CD4-positive, CD25-positive, alpha-beta regulatory T cell (primary cell): Measurements from ENCODE around the gene RNGTT. TPM values are rescaled to one million over a fixed set of nuclear protein-coding genes. Genes with fewer than 3 reads are reported as not detected.

Experiments used
- ATAC-seq, 2 donors: fragments of 150-1000 bp; cut with Tn5 transposase; one replicate each; pipeline ENCODE4 v1.10.0; 2021; ENCODE audit warnings: low read depth in 2 of 2, moderate number of reproducible peaks in 2 of 2, moderate library complexity in 1 of 2
- DNase-seq, 3 donors: peaks; one replicate each; pipeline versions ENCODE4 v3.0.0 to v3.0.0-alpha.2; 2012 to 2022; ENCODE audit warnings: mixed read lengths in 1 of 3
- H3K27ac ChIP-seq: one replicate; pipeline ENCODE4 v1.7.0; 2013; ENCODE audit warnings: mild to moderate bottlenecking, low read length; ENCODE audit not compliant: insufficient read depth, poor library complexity, severe bottlenecking
- H3K27me3 ChIP-seq: one replicate; pipeline ENCODE4 v1.7.0; 2013; ENCODE audit warnings: low read length; ENCODE audit not compliant: control insufficient read depth, insufficient read depth
- H3K36me3 ChIP-seq: one replicate; pipeline ENCODE4 v1.7.0; 2013; ENCODE audit warnings: mild to moderate bottlenecking, low read length, moderate library complexity; ENCODE audit not compliant: control insufficient read depth, insufficient read depth
- H3K4me1 ChIP-seq: 2 replicates; pipeline ENCODE4 v1.7.0; 2013; ENCODE audit warnings: mild to moderate bottlenecking, low read length; ENCODE audit not compliant: insufficient read depth, control insufficient read depth, poor library complexity, severe bottlenecking
- H3K4me3 ChIP-seq: one replicate; pipeline ENCODE4 v1.7.0; 2013; ENCODE audit warnings: low read depth, mild to moderate bottlenecking, low read length, moderate library complexity
- H3K9me3 ChIP-seq, 2 experiments: 1 replicate in 1 of 2; 2 replicates in 1 of 2; pipeline ENCODE4 v1.7.0; 2013; ENCODE audit warnings: low read length in 2 of 2, mild to moderate bottlenecking in 1 of 2, moderate library complexity in 1 of 2; ENCODE audit not compliant: control insufficient read depth in 2 of 2
- H3K27ac Mint-ChIP-seq, 3 donors: one replicate each; pipeline ENCODE4 v1.8.0; 2020 to 2022; ENCODE audit warnings: mild to moderate bottlenecking in 3 of 3, mixed read lengths in 3 of 3, moderate library complexity in 2 of 3
- H3K27me3 Mint-ChIP-seq: one replicate; pipeline ENCODE4 v1.8.0; 2022; ENCODE audit warnings: mild to moderate bottlenecking, mixed read lengths
- H3K36me3 Mint-ChIP-seq: one replicate; pipeline ENCODE4 v1.8.0; 2020; ENCODE audit warnings: mixed read lengths
- H3K4me1 Mint-ChIP-seq, 4 donors: one replicate each; pipeline ENCODE4 v1.8.0; 2020 to 2022; ENCODE audit warnings: mixed read lengths in 4 of 4, mild to moderate bottlenecking in 1 of 4
- H3K4me3 Mint-ChIP-seq, 4 donors: one replicate each; pipeline ENCODE4 v1.8.0; 2020 to 2022; ENCODE audit warnings: mild to moderate bottlenecking in 4 of 4, mixed read lengths in 4 of 4, moderate library complexity in 3 of 4
- H3K9me3 Mint-ChIP-seq, 7 donors: one replicate each; pipeline ENCODE4 v1.8.0; 2020 to 2022; ENCODE audit warnings: mixed read lengths in 7 of 7, mild to moderate bottlenecking in 3 of 7, moderate library complexity in 2 of 7
- polyA plus RNA-seq, 4 donors: library from polyadenylated mRNA; unstranded; fragments of 300-500 nt; fragmentation: Illumina TruSeq; gene quantifications; one replicate each; pipeline ENCODE4 v1.2.3, GENCODE V29; 2021
- total RNA-seq: library from RNA; stranded (reverse); gene quantifications from one replicate; pipeline ENCODE4 v1.2.3, GENCODE V29; 2022

The RNGTT gene
- total and polyA plus RNA-seq, 5 donors from 2014 or later = 14.8 to 22.5 (median 21.8) TPM

- peaks cover 0 to 8% (median 0%) of the 10 kb centered on the region in 7 donors for H3K9me3 Mint-ChIP-seq
- peaks cover 0 to 4% of the 10 kb centered on the region in 2 experiments for H3K9me3 ChIP-seq
- peak in 1 of 3 donors; percentile 18 for DNase-seq
- H3K27me3 Mint-ChIP-seq = no peaks in the 10 kb centered on the region
- no peak overlapping the region for H3K4me3 Mint-ChIP-seq
- peaks cover 10% of the 10 kb centered on the region for H3K36me3 ChIP-seq
- no peak overlapping the region for H3K4me3 ChIP-seq
- H3K4me1 Mint-ChIP-seq = peaks cover 32 to 61% (median 49%) of the 10 kb centered on the region in 4 donors
- H3K27me3 ChIP-seq = no peaks in the 10 kb centered on the region
- H3K4me1 ChIP-seq = peaks cover 7% of the 10 kb centered on the region
- H3K27ac ChIP-seq = no peak overlapping the region
- H3K36me3 Mint-ChIP-seq = peaks cover 26% of the 10 kb centered on the region
- no peak for ATAC-seq
- no peak overlapping the region for H3K27ac Mint-ChIP-seq
Observed at GRCh38 chr6:88919032-88919431, 44.4 kb downstream of the RNGTT start.

GRCh38 chr6:88916615-88917208 is 46.7 kb downstream of the RNGTT start:
- peaks cover 0 to 8% (median 0%) of the 10 kb centered on the region in 7 donors for H3K9me3 Mint-ChIP-seq
- peaks cover 38 to 75% (median 62%) of the 10 kb centered on the region in 4 donors for H3K4me1 Mint-ChIP-seq
- H3K4me1 ChIP-seq = peaks cover 7% of the 10 kb centered on the region
- peak in 1 of 3 donors; percentile 75 for DNase-seq
- H3K27ac Mint-ChIP-seq = peak overlapping the region in 2 of 3 donors; percentile 23 to 42
- H3K9me3 ChIP-seq = peaks cover 0 to 4% of the 10 kb centered on the region in 2 experiments
- no peaks in the 10 kb centered on the region for H3K27me3 ChIP-seq
- peaks cover 21% of the 10 kb centered on the region for H3K36me3 Mint-ChIP-seq
- H3K4me3 Mint-ChIP-seq = no peak overlapping the region
- ATAC-seq = peak; percentile 48 to 69
- H3K27me3 Mint-ChIP-seq = no peaks in the 10 kb centered on the region
- peak overlapping the region; percentile 29 for H3K27ac ChIP-seq
- peak overlapping the region; percentile 21 for H3K4me3 ChIP-seq
- no peaks in the 10 kb centered on the region for H3K36me3 ChIP-seq

- no peak overlapping the region for H3K4me3 ChIP-seq
- DNase-seq = no peak
- H3K27me3 ChIP-seq = no peaks in the 10 kb centered on the region
- peaks cover 0 to 4% of the 10 kb centered on the region in 2 experiments for H3K9me3 ChIP-seq
- peaks cover 0 to 8% (median 0%) of the 10 kb centered on the region in 7 donors for H3K9me3 Mint-ChIP-seq
- no peaks in the 10 kb centered on the region for H3K36me3 ChIP-seq
- peak overlapping the region in 1 of 3 donors; percentile 64 for H3K27ac Mint-ChIP-seq
- no peaks in the 10 kb centered on the region for H3K27me3 Mint-ChIP-seq
- no peak overlapping the region for H3K27ac ChIP-seq
- H3K4me3 Mint-ChIP-seq = peak overlapping the region in 1 of 4 donors; percentile 15
- H3K4me1 Mint-ChIP-seq = peaks cover 47 to 77% (median 68%) of the 10 kb centered on the region in 4 donors
- peaks cover 31% of the 10 kb centered on the region for H3K36me3 Mint-ChIP-seq
- H3K4me1 ChIP-seq = peaks cover 4% of the 10 kb centered on the region
- no peak for ATAC-seq
Observed at GRCh38 chr6:88914895-88915598, 48.4 kb downstream of the RNGTT start.

GRCh38 chr6:88914180-88914579 is 49.2 kb downstream of the RNGTT start:
- ATAC-seq = no peak

GRCh38 chr6:88913471-88913870 is 49.9 kb downstream of the RNGTT start:
- Histone ChIP-seq H3K27ac (no peak overlapping the region), H3K9me3 (peaks cover 0 to 4% of the 10 kb centered on the region in 2 experiments), H3K4me3 (no peak overlapping the region), H3K36me3 (no peaks in the 10 kb centered on the region), H3K4me1 (peaks cover 4% of the 10 kb centered on the region), H3K27me3 (no peaks in the 10 kb centered on the region)
- no peaks in the 10 kb centered on the region for H3K27me3 Mint-ChIP-seq
- H3K4me3 Mint-ChIP-seq = peak overlapping the region in 1 of 4 donors; percentile 14
- H3K36me3 Mint-ChIP-seq = peaks cover 31% of the 10 kb centered on the region
- DNase-seq (no peak), ATAC-seq (no peak)
- H3K4me1 Mint-ChIP-seq = peaks cover 54 to 85% (median 70%) of the 10 kb centered on the region in 4 donors
- H3K9me3 Mint-ChIP-seq = peaks cover 0 to 8% (median 0%) of the 10 kb centered on the region in 7 donors
- peak overlapping the region; percentile 28 to 64 (median 39) for H3K27ac Mint-ChIP-seq

More at GRCh38 chr6:88914180-88914579, 49.2 kb downstream of the RNGTT start:
- Mint-ChIP-seq H3K9me3 (peaks cover 0 to 8% (median 0%) of the 10 kb centered on the region in 7 donors), H3K27me3 (no peaks in the 10 kb centered on the region), H3K27ac (no peak overlapping the region), H3K36me3 (peaks cover 31% of the 10 kb centered on the region), H3K4me3 (no peak overlapping the region), H3K4me1 (peaks cover 53 to 83% (median 73%) of the 10 kb centered on the region in 4 donors)
- peaks cover 0 to 4% of the 10 kb centered on the region in 2 experiments for H3K9me3 ChIP-seq
- no peak overlapping the region for H3K27ac ChIP-seq
- no peaks in the 10 kb centered on the region for H3K27me3 ChIP-seq
- no peak overlapping the region for H3K4me3 ChIP-seq
- no peak for DNase-seq
- no peaks in the 10 kb centered on the region for H3K36me3 ChIP-seq
- peaks cover 4% of the 10 kb centered on the region for H3K4me1 ChIP-seq

- Mint-ChIP-seq H3K36me3 (peaks cover 31% of the 10 kb centered on the region), H3K9me3 (peaks cover 0 to 8% (median 0%) of the 10 kb centered on the region in 7 donors), H3K27me3 (no peaks in the 10 kb centered on the region), H3K4me3 (no peak overlapping the region), H3K27ac (no peak overlapping the region), H3K4me1 (peaks cover 49 to 76% (median 57%) of the 10 kb centered on the region in 4 donors)
- no peak for DNase-seq
- Histone ChIP-seq H3K36me3 (no peaks in the 10 kb centered on the region), H3K4me1 (no peaks in the 10 kb centered on the region), H3K9me3 (peaks cover 0 to 4% of the 10 kb centered on the region in 2 experiments), H3K27ac (no peak overlapping the region), H3K4me3 (no peak overlapping the region), H3K27me3 (no peaks in the 10 kb centered on the region)
- no peak for ATAC-seq
Observed at GRCh38 chr6:88910922-88911778, 52.3 kb downstream of the RNGTT start.
